ENCODE data around the gene EEIG2.

- no peak for TF ChIP-seq EGR1 (conservative IDR thresholded peaks at IDR 0.05)
- no peak for TF ChIP-seq JUNB (CRISPR knock-in tag; conservative IDR thresholded peaks at IDR 0.05)
- TF ChIP-seq CTCF (IDR thresholded peaks at IDR 0.05 in 2 of 3, conservative IDR thresholded peaks at IDR 0.05 in 1 of 3; ENCODE audit: insufficient read depth in 2 of 3, low read depth in 1 of 3, low read length in 3 of 3), result no peak
- no peak for TF ChIP-seq POLR2AphosphoS5 (IDR thresholded peaks at IDR 0.05; ENCODE audit: control insufficient read depth, insufficient read depth, low read depth, low read length)
- no peak for TF ChIP-seq POLR2A (conservative IDR thresholded peaks at IDR 0.05)
- no peak for TF ChIP-seq NKRF (IDR thresholded peaks at IDR 0.05; ENCODE audit: borderline replicate concordance)
- TF ChIP-seq TCF7L2 (IDR thresholded peaks at IDR 0.05; ENCODE audit: low read depth, low read length), result no peak
- no peak for TF ChIP-seq CHD1 (IDR thresholded peaks at IDR 0.05; ENCODE audit: low read length)
Observed at GRCh38 chr1:108532730-108533129, 27.2 kb upstream of the EEIG2 start.

Data from K562 (cell line).